ENCODE data around the gene SGMS2.

DNA sequence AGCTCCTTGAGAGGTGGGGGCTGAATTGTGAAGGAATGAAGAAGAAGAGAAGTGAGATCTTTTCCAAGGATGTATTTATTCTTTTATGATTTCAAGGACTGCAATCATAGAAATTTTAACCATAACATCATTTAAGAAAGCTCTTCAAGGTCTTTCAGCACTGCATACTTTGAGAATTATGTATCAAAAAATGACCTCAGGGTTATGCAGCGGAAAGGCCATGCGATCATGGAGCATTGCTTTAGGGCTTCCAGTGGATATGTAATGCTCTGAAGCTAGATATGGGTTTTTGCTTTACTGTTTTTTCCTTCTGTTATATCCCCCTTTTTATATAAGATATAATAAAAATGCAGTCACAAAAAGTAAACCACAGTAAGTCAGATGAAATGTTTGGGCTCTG, 38.7 kb downstream of the SGMS2 start:
- TF ChIP-seq, protein P1, sequence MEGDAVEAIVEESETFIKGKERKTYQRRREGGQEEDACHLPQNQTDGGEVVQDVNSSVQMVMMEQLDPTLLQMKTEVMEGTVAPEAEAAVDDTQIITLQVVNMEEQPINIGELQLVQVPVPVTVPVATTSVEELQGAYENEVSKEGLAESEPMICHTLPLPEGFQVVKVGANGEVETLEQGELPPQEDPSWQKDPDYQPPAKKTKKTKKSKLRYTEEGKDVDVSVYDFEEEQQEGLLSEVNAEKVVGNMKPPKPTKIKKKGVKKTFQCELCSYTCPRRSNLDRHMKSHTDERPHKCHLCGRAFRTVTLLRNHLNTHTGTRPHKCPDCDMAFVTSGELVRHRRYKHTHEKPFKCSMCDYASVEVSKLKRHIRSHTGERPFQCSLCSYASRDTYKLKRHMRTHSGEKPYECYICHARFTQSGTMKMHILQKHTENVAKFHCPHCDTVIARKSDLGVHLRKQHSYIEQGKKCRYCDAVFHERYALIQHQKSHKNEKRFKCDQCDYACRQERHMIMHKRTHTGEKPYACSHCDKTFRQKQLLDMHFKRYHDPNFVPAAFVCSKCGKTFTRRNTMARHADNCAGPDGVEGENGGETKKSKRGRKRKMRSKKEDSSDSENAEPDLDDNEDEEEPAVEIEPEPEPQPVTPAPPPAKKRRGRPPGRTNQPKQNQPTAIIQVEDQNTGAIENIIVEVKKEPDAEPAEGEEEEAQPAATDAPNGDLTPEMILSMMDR (IDR thresholded peaks at IDR 0.05; ENCODE audit: low read length) = no peak
- TF ChIP-seq EZH2 (optimal IDR thresholded peaks at IDR 0.05; ENCODE audit: low read depth, low read length) (no peak), EZH2phosphoT487 (IDR thresholded peaks at IDR 0.05; ENCODE audit: low read length) (no peak)
